GM18868 (cell line): Measurements from ENCODE around the gene RHBDD2.
"Not testable (repeated sequence)": the region's sequence is repeated elsewhere in the genome, so short reads cannot be mapped to it uniquely, and the experiment has no call there.

Experiments
- ATAC-seq: cut with Tn5 transposase; IDR thresholded peaks from one replicate; pipeline ENCODE4 v1.9.1; 2021; ENCODE audit warnings: mild to moderate bottlenecking, moderate library complexity; ENCODE audit not compliant: unreplicated experiment

Gene RHBDD2

DNA sequence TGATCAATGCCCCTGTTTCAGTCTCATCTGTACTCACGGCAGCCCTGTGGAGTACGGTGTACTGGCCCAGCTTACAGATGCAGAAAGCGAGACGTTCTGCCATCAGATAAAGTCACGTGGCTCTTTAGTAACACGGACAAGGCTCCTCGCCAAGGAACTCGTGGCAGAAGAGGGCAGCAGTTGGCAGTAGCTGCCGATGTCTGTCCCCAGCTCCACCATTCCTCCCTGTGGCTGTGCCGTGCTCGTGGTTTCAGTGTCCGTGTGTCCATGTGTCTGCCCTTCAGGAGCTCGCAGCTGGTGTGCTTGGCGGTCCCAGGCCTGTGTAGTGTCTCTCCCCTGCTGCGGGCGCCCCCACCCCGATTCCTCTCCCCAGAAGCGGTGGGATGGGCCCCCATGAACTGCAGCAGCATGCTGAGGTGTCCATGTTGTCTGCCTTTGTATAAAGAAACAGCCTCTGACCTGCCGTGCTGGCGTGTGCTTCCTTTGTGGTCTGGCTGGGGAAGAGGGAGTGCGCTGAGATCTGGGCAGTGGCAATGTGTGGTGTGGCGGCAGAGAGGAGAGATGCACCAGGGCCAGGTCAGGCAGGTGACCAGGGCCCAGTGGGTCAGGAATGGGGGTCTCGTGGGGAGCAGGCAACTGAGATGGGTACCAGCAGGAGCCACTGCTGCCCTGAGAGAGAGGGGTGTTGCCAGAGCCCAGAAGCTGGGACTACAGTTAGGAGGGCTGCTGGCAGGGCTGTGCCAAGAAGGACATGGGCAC, 9.8 kb downstream of the RHBDD2 start:
- no peak for ATAC-seq

GRCh38 chr7:75889223-75889825, 10.5 kb downstream of the RHBDD2 start:
- no peak for ATAC-seq

- ATAC-seq: no peak
These were observed 11.0 kb downstream of the RHBDD2 start for GRCh38 chr7:75889826-75890225.

- not testable (repeated sequence) for ATAC-seq
These were observed 12.4 kb downstream of the RHBDD2 start for GRCh38 chr7:75891237-75891636.

GRCh38 chr7:75891815-75892411, 13.1 kb downstream of the RHBDD2 start:
- no peak for ATAC-seq

DNA sequence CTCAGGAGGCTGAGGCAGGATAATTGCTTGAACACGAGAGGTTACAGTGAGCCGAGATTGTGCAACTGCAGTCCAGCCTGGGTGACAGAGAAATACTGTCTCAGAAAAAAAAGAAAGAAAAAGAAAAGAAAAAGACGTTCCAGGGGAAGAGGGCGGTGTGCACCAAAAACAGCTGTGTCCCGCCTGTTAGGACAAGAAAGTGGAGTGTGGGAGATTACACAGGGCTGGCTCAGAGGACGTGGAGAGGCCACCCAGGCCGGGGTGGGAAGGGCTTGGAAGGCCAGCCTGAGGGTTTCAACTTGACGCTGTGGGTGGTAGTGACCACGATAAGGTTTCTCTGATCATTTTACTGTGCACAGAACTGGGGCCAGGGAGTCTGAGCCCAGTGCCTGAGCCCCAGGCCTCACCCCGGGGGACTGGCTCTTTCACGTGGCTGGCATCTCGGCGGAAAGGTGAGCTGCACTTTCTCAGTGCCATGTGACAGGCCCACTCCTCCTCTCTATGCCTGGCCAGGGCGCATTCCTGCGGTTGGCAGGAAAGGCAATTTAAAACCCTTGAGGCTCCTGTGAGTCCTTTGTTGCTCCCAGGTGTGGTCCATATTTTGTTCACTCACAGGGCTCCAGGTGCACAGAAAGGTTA, 13.9 kb downstream of the RHBDD2 start:
- no peak for ATAC-seq

- no peak for ATAC-seq
These were observed 18.0 kb downstream of the RHBDD2 start for GRCh38 chr7:75896803-75897327.

DNA sequence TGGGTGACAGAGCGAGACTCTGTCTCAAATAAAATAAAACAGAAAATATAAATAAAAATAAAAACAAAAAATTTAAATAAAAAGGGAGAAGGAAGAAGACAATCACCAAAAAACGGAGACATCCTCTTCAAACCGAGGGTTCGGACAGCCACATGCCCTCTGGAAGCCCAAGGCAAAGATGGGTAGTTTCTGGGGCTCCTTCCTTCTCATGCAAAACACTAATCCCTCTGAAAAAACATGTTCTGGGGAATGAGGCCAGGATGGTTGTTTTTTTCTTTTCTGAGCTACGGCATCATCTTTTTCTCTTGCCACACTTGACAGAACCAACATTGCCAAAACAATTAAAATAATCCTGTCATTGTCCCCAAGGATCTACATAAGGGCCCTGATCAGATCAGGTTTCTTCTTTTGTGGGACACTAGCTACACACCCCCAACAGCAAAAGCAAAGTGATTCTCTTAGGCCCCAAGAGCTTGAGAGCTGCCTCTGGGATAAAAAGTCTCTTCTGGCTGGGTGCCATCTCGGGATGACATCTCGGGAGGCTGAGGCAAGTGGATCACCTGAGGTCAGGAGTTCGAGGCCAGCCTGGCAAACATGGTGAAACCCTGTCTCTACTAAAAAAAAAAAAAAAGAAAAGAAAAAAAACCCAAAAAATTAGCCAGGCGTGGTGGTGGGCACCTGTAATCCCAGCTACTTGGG, 21.9 kb downstream of the RHBDD2 start:
- ATAC-seq: no peak

DNA sequence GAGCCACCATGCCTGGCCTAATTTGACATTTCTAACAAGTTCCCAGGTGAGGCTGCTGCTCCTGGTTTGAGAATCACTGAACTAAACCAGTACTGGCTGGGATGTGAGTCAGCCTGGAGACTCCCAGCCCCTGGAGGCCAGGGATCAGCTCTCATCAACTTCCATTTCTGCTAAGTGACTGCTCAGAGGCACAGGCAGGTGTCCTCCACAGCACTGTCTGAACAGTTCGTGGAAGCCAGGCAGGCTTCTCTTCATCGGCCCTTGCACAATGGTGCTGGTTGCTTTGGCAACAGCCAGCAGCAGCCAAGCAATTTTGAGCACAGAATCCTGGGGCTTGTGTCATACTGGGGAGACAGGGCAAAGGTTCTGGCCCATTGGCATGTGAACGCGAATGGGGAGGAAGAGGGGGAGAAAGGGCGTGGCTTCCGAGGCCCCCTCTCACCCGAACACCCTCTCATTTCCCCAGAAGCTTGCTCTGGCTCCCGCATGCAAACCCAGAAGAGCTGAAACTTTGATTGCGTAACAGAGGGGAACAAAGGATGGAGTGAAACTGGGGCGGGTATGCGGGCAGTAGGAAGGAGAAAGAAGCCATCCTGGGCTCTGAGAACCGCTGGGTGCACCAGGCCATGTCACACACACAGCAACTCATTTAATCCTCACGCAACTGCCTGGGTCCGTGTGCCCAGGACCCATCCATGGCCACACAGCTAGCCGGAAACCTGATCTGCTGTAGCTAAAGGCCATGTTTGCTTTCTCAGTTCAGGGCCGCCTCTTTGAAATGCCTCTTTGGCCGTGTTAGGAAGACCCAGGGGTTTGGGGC, 27.2 kb downstream of the RHBDD2 start:
- no peak for ATAC-seq

DNA sequence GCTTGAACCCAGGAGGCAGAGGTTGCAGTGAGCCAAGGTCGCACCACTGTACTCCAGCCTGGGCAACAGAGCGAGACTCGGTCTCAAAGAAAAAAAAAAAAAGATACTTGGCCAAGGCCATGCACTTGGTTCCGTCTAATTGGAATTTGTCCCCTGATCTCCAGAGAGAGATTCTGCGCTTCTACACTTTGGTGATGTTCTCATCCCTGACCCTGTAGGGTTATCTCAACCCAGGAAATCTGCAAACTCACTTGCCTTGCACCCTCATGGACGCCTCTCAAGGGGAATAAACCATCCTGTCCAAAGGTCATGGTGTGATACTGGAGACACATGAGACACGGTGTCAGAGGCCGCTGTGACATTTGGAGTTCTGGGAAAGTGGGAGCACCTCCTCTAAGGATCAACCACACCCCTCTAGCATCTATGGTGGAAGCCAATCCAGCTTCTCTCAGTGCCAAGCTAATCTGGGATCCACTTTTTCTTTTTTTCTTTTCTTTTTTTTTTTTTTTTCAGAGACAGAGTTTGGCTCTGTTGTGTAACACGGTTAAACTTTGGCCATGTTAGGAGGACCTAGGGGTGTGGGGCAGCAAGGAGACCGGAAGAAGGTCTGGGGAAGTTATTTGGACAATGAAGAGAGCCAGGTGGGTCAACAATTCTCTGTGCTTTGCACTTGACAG, 28.3 kb downstream of the RHBDD2 start:
- ATAC-seq: no peak

DNA sequence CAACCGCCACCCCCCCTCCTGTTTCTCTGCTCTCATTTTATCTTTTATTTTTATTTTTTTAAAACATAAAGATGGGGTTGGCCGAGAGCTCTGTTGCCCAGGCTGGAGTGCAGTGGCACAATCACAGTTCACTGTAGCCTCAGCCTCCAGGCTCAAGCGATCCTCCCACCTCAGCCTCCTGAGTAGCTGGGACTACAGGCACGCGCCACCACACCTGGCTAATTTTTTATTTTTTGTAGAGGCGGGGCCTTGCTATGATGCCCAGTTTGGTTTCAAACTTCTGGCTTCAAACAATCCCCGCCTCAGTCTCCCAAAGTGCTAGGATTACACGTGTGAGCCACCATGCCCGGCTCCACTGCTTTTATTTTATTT, 28.8 kb downstream of the RHBDD2 start:
- ATAC-seq: not testable (repeated sequence)

GRCh38 chr7:75909521-75910132, 30.8 kb downstream of the RHBDD2 start:
- no peak for ATAC-seq

GRCh38 chr7:75911186-75911585, 32.4 kb downstream of the RHBDD2 start:
- ATAC-seq: not testable (repeated sequence)

- no peak for ATAC-seq
These were observed 34.6 kb downstream of the RHBDD2 start for GRCh38 chr7:75913437-75913836.

- no peak for ATAC-seq
These were observed 35.4 kb downstream of the RHBDD2 start for GRCh38 chr7:75914169-75914654.

DNA sequence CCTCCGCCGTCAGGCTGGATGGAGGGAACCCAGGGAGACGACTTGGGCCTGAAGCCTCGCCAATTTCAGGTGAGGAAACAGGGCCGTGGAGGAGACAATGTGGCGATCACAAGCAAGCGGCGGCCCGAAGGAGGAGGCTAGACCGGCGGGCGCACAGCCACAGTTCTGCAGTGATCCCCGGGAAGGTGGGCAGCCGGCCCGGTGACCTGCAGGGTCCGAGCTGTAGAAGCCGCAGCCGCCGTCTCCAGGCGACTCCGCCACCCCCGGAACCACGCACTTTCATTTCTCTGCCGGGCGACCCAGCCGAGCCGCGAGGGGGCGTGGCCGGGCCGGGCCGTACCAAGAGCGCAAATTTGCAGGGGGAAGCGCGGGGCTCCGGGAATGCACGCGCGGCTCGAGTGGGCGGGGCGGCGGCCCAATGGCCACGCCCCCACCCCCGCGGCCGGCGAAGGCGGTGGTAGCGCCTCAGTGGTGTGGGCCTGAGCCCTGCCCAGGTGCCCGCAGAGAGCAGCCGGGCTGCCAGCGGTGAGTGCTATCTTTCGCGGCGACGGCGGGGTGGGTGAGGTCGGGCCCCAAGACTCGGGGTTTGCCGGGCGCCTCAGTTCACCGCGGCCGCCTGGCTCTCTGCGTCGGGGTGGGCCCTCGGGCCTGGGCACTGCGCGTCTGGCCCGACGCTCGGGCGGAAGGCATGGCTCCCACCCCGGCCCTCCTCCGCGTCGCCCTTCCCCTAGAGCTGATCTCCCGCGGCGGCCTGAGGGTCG, 36.0 kb downstream of the RHBDD2 start, which contains the start of gene POR:
Gene POR (plus strand): TSS at position 501 of the 761 bp plus-strand sequence. CDS start 38,847 bp downstream, outside the sequence.
- peak; percentile 90 for ATAC-seq

DNA sequence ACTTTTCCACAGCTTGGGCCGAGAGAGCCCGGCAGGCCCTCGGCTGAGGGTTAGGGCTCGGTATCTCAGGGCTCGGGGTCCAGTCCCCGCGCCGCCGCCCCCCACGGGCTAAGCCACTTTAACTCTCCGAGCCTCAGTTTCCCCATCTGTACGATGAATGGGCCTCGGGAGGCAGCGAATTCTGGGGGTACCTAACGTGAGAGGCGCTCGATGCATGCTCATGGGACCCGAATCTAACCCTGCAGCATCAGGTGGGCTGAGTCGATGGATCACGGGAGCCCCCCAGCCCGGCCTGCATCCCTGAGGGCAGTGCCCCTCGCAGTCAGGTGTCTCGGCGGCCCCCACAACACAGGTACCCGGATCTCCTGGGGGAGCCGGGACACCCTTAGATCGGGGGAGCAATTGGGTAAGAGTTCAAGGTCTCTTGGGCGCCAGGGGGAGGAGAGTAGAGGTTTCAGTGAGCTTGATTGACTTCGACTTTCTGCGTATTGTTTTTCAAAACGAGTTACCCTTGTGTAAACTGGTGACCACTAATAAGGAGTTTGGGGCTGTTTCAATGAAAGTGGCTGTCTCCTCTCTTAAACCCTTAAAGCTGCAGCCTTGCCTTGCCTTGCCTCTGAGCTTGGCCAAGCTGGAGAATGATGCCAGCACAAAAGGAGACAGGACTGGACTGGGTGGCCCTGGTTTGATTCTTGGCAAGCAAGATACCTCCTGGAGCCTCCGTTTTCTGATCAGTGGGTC, 36.8 kb downstream of the RHBDD2 start:
- ATAC-seq: no peak
